OCI-LY7 (cell line): Measurements from ENCODE around the gene PHACTR1. TPM values are rescaled to one million over a fixed set of nuclear protein-coding genes. Genes with fewer than 3 reads are reported as not detected.

Source experiments
- BruUV-seq: library from RNA; stranded (reverse); fragments of 400-500 nt; replicated peaks from 2 replicates; lab custom pipeline; 2021; lab: Mats Ljungman, UMichigan
- CTCF ChIA-PET: fragments of 300-600 bp; sonication (Branson Sonifier 250); formaldehyde crosslinking; loops from one replicate; lab custom pipeline; 2022; ENCODE audit warnings: antibody characterized with exemption; ENCODE audit not compliant: unreplicated experiment; lab: Charles Lee
- POLR2A ChIA-PET: fragments of 300-600 bp; sonication (Branson Sonifier 250); formaldehyde crosslinking; loops from one replicate; lab custom pipeline; 2022; ENCODE audit warnings: antibody characterized with exemption; lab: Charles Lee
- DNase-seq: peaks from one replicate; pipeline ENCODE4 v3.0.0-alpha.2; 2015; ENCODE audit warnings: low spot score
- H2AFZ ChIP-seq: fragments of 200-600 bp; sonication (generic), shearing (Covaris generic); 2 replicates; pipeline ENCODE4 v1.6.1; 2014; ENCODE audit warnings: mild to moderate bottlenecking, antibody characterized with exemption, low read length, moderate library complexity
- H3K27ac ChIP-seq: fragments of 200-600 bp; sonication (generic); 2 replicates; pipeline ENCODE4 v1.5.1; 2014; ENCODE audit warnings: mixed run types, low read depth, mild to moderate bottlenecking, moderate library complexity, low read length, inconsistent platforms; ENCODE audit not compliant: poor library complexity, severe bottlenecking
- H3K36me3 ChIP-seq: fragments of 200-600 bp; sonication (generic); 2 replicates; pipeline ENCODE4 v1.6.1; 2014; ENCODE audit warnings: mild to moderate bottlenecking, antibody characterized with exemption, low read length, moderate library complexity, mixed read lengths; ENCODE audit not compliant: insufficient read depth
- H3K4me1 ChIP-seq: fragments of 200-600 bp; sonication (generic); 2 replicates; pipeline ENCODE4 v1.5.1; 2014; ENCODE audit warnings: mild to moderate bottlenecking, low read length; ENCODE audit not compliant: insufficient read depth, poor library complexity, severe bottlenecking
- H3K4me2 ChIP-seq: fragments of 200-600 bp; sonication (generic); 2 replicates; pipeline ENCODE4 v1.6.1; 2014; ENCODE audit warnings: mild to moderate bottlenecking, low read length
- H3K4me3 ChIP-seq: fragments of 200-600 bp; sonication (generic); 2 replicates; pipeline ENCODE4 v1.5.1; 2014; ENCODE audit warnings: mild to moderate bottlenecking, low read depth, low read length; ENCODE audit not compliant: poor library complexity, severe bottlenecking
- H3K79me2 ChIP-seq: fragments of 200-600 bp; sonication (generic); 2 replicates; pipeline ENCODE4 v1.6.1; 2016; ENCODE audit warnings: low read depth, mild to moderate bottlenecking, low read length, moderate library complexity, mixed read lengths; ENCODE audit not compliant: insufficient read depth
- H3K9me2 ChIP-seq: fragments of 200-600 bp; sonication (generic); 2 replicates; pipeline ENCODE4 v1.6.1; 2016; ENCODE audit warnings: mild to moderate bottlenecking, low read length, mixed read lengths; ENCODE audit not compliant: insufficient read depth
- H3K9me3 ChIP-seq: fragments of 200-600 bp; sonication (generic); 2 replicates; pipeline ENCODE4 v1.6.1; 2014; ENCODE audit warnings: mild to moderate bottlenecking, mixed run types, low read length, mixed read lengths
- H4K20me1 ChIP-seq: fragments of 200-600 bp; sonication (generic); 2 replicates; pipeline ENCODE4 v1.6.1; 2014; ENCODE audit warnings: mild to moderate bottlenecking, antibody characterized with exemption, low read length, moderate library complexity, mixed read lengths; ENCODE audit not compliant: insufficient read depth
- CTCF ChIP-seq: fragments of 200-600 bp; sonication (generic); conservative IDR thresholded peaks from 2 replicates; pipeline ENCODE4 v1.5.1; 2014; ENCODE audit warnings: mild to moderate bottlenecking, antibody characterized with exemption, low read length, moderate library complexity, mixed read lengths
- EZH2phosphoT487 ChIP-seq: fragments of 200-600 bp; sonication (generic); IDR thresholded peaks from 2 replicates; pipeline ENCODE4 v1.6.1; 2018; ENCODE audit warnings: low read depth, borderline replicate concordance, mild to moderate bottlenecking, mixed run types, antibody characterized with exemption, low read length, moderate library complexity, mixed read lengths
- intact Hi-C: fragments of 100-400 bp; cut with micrococcal nuclease; formaldehyde crosslinking; loops from one replicate; pipeline ENCODE4 v1.10.0; 2022; ENCODE audit not compliant: unreplicated experiment
- total RNA-seq, 2 experiments: library from RNA; depleted of rRNA in 1 of 2; stranded (reverse); fragments of >200 nt in 1 of 2; shearing (Covaris generic) in 1 of 2; gene quantifications; 2 replicates each; pipeline ENCODE4 v1.2.3, GENCODE V29; 2014 to 2022

Gene PHACTR1
- total RNA-seq, 2 experiments from 2014 or later = 25.1 to 46.6 TPM

GRCh38 chr6:13163161-13163944, 446.8 kb downstream of the PHACTR1 start:
- Histone ChIP-seq H3K4me2 (no peak overlapping the region), H3K4me3 (no peak overlapping the region), H3K9me2 (no peaks in the 10 kb centered on the region), H2AFZ (no peak overlapping the region), H3K27ac (no peak overlapping the region), H3K79me2 (no peaks in the 10 kb centered on the region), H3K36me3 (no peaks in the 10 kb centered on the region), H4K20me1 (no peaks in the 10 kb centered on the region), H3K9me3 (no peaks in the 10 kb centered on the region), H3K4me1 (no peaks in the 10 kb centered on the region)
- CTCF ChIA-PET = interaction anchor here (0.6 kb wide), 1 partner anchor 449 kb away, joined by 3 read pairs; no protein-coding TSS in a partner anchor
- POLR2A ChIA-PET = no interaction called here
- no TSS peak for BruUV-seq
- TF ChIP-seq EZH2phosphoT487 = no peak
- no peak for TF ChIP-seq CTCF
- intact Hi-C loops = no loop called here
- no peak for DNase-seq

- intact Hi-C loops = no loop called here
- no peak overlapping the region for H2AFZ ChIP-seq
- POLR2A ChIA-PET = no interaction called here
These were observed 447.7 kb downstream of the PHACTR1 start for GRCh38 chr6:13164291-13164690.

More at GRCh38 chr6:13164291-13164690, 447.7 kb downstream of the PHACTR1 start:
- Histone ChIP-seq H3K79me2 (no peaks in the 10 kb centered on the region), H3K4me3 (no peak overlapping the region), H3K27ac (no peak overlapping the region), H3K9me2 (no peaks in the 10 kb centered on the region), H3K36me3 (no peaks in the 10 kb centered on the region), H3K4me2 (no peak overlapping the region), H4K20me1 (no peaks in the 10 kb centered on the region), H3K9me3 (no peaks in the 10 kb centered on the region), H3K4me1 (no peaks in the 10 kb centered on the region)
- no peak for DNase-seq
- TF ChIP-seq CTCF (no peak), EZH2phosphoT487 (no peak)
- BruUV-seq = no TSS peak
- CTCF ChIA-PET = no interaction called here
